Measurements from ENCODE around the gene TM7SF3.

Gene TM7SF3

GRCh38 chr12:26929590-26929989 is 84.6 kb downstream of the TM7SF3 start:
- no peak for DNase-seq (ENCODE audit: low read depth)

DNA sequence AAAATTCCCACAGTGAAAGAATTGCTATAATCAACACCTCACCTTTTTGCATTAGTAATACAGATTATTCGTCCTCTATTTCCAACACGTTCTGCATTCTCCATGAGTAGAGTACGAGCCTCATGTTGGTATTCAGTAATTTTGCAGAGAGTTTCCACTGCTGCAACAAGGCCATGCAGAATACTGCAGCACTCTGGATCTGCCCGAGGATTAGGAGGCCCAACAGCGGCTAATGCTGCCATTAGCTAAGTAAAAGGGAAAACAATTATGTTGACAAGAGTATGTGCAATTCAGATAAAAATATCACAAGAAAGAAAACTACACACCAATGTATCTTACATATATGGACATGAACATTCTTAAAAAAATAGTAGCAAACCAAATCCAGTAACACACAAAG is 85.5 kb downstream of the TM7SF3 start:
- DNase-seq (ENCODE audit: low read depth): no peak

Data from ELR (cell line).